H1 (cell line): Measurements from ENCODE around the gene LOXL1. TPM values are rescaled to one million over a fixed set of nuclear protein-coding genes. Genes with fewer than 3 reads are reported as not detected.
A peak's percentile ranks its signal among the peaks of the same experiment; 100 is the strongest.

Source experiments
- CHD7 ChIP-seq: fragments of 300-600 bp; sonication (generic); IDR thresholded peaks from 2 replicates; pipeline ENCODE4 v1.7.1; 2012; ENCODE audit warnings: low read length, moderate library complexity, mild to moderate bottlenecking, inconsistent platforms; ENCODE audit not compliant: insufficient replicate concordance
- PHF8 ChIP-seq: fragments of 200-600 bp; sonication (generic); conservative IDR thresholded peaks from 2 replicates; pipeline ENCODE4 v1.7.1; 2012; ENCODE audit warnings: low read depth, mild to moderate bottlenecking, inconsistent platforms, low read length, moderate library complexity
- SP4 ChIP-seq: IDR thresholded peaks from 2 replicates; pipeline ENCODE4 v1.6.1; 2012; ENCODE audit warnings: low read length, inconsistent platforms
- YY1 ChIP-seq: IDR thresholded peaks from 2 replicates; pipeline ENCODE4 v1.6.1; 2011; ENCODE audit warnings: low read depth, mild to moderate bottlenecking, low read length
- polyA plus RNA-seq, 7 experiments: library from polyadenylated mRNA; depleted of rRNA in 3 of 7; stranded (reverse) in 5 of 7; unstranded in 2 of 7; fragments of >200 nt in 5 of 7; fragments of 200-250 nt in 2 of 7; gene quantifications; 1 replicate in 5 of 7; 2 replicates in 1 of 7; 4 replicates in 1 of 7; pipeline versions ENCODE4 v1.2.1 to v1.2.3, GENCODE V29; 2011 to 2013; ENCODE audit warnings: missing spikeins in 2 of 7, mixed read lengths in 2 of 7
- total RNA-seq: library from RNA; stranded (reverse); fragmentation: NEBNext Ultra II Directional; extraction: Animal tissue kit (Norgen Biotek cat#: 25700); gene quantifications from 2 replicates; pipeline ENCODE4 v1.2.1, GENCODE V29; 2021

Gene LOXL1
- total and polyA plus RNA-seq, 2 of the 8 experiments (the other 6 are each of a cell fraction or from before 2014, with no cell fraction given) = 8.1 to 14.4 TPM

- TF ChIP-seq YY1 = peak; percentile 57; the same call in 1 of the 2 replicates
- TF ChIP-seq SP4 = peak; percentile 50; the same call in 1 of the 2 replicates
- no peak for TF ChIP-seq CHD7
- 0 out of 2 replicates have a peak, but pooled peaks have one; percentile 48 for TF ChIP-seq PHF8
- TF ChIP-seq, all 59 proteins: peak for 19
Observed at GRCh38 chr15:73991726-73992593, 65.7 kb downstream of the LOXL1 start, which contains the start of gene STOML1 (continued).
